K562 treated with DMSO at 1 percent for 12 hours (cell line): ENCODE data around the gene DMP1. TPM values are rescaled to one million over a fixed set of nuclear protein-coding genes. Genes with fewer than 3 reads are reported as not detected.

Experiments used
- total RNA-seq: library from RNA; unstranded; fragments of 300-600 nt; gene quantifications from 2 replicates; pipeline ENCODE4 v1.2.3, GENCODE V29; 2022; ENCODE audit not compliant: insufficient read depth

Gene DMP1, protein sequence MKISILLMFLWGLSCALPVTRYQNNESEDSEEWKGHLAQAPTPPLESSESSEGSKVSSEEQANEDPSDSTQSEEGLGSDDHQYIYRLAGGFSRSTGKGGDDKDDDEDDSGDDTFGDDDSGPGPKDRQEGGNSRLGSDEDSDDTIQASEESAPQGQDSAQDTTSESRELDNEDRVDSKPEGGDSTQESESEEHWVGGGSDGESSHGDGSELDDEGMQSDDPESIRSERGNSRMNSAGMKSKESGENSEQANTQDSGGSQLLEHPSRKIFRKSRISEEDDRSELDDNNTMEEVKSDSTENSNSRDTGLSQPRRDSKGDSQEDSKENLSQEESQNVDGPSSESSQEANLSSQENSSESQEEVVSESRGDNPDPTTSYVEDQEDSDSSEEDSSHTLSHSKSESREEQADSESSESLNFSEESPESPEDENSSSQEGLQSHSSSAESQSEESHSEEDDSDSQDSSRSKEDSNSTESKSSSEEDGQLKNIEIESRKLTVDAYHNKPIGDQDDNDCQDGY
- total RNA-seq = not detected in 2 replicates

DNA sequence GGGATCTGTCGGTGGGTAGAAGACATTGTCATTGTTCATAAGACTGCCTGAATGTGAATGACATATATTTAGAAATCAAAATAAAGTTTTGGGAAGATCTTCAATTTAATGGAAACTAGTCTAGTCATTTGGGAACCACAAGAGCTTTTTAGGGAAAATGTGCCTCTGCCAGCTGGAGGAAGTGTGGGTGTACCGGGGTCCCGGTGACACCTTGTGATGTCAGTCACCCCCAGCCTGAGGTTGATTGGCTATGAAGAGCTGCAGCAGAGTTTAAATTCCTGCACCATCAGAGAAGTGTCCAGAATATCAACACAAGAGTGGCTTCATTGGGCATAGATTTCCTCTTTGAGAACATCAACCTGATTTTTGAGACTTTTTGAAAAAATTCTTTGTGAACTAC, at the start of gene DMP1:
DMP1 (plus strand) TSS at position 301 of the 400 bp plus-strand sequence. CDS start 6,213 bp downstream, outside the sequence.

DNA sequence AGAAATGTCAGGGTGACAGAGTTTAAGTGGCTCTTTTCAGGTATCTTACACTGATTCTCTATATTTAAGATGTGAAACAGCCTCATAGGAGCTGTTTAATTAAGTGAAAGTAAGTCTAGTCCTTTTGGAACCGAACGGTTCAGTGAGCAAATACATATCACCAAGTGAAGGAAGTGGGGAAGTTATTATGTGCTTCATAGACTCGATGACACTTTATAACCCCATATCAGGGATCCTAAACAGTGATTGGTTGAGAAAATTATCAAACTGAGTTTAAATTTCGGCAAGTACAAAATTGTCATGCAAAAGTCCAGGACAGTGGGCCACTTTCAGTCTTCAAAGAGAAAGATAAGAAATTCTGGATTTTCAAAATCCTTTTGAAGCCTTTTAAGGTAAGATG, 41.9 kb upstream of the DMP1 start, which contains the start of gene DSPP:
DSPP (plus strand) TSS at position 301 of the 400 bp plus-strand sequence. CDS start 2,380 bp downstream, outside the sequence.

Other genes with a start within 250 kb of the DMP1 start
- gene NUDT9, start 227.7 kb upstream of the DMP1 start, total RNA-seq = 17.0 and 26.6 TPM in 2 replicates
- 0.64 and 1.0 TPM in 2 replicates for gene SPARCL1, start 120.9 kb upstream of the DMP1 start, total RNA-seq
- not detected in 2 replicates for gene DSPP, start 41.8 kb upstream of the DMP1 start, total RNA-seq
- not detected in 2 replicates for gene IBSP, start 149.3 kb downstream of the DMP1 start, total RNA-seq
- not detected in 2 replicates for gene MEPE, start 182.7 kb downstream of the DMP1 start, total RNA-seq